GM18517 (cell line): Measurements from ENCODE around the gene PKNOX2.
A peak's percentile ranks its signal among the peaks of the same experiment; 100 is the strongest.

Source experiments
- ATAC-seq: cut with Tn5 transposase; IDR thresholded peaks from one replicate; pipeline ENCODE4 v1.9.1; 2021; ENCODE audit warnings: mild to moderate bottlenecking, moderate library complexity; ENCODE audit not compliant: unreplicated experiment

Gene PKNOX2

GRCh38 chr11:125398475-125398874, 233.9 kb downstream of the PKNOX2 start:
- no peak for ATAC-seq

- no peak for ATAC-seq
Measured at GRCh38 chr11:125398994-125399640, 234.6 kb downstream of the PKNOX2 start.

GRCh38 chr11:125399945-125400344, 235.4 kb downstream of the PKNOX2 start:
- ATAC-seq = no peak

GRCh38 chr11:125401235-125401634, 236.7 kb downstream of the PKNOX2 start:
- no peak for ATAC-seq

- ATAC-seq = no peak
Measured at GRCh38 chr11:125401746-125402145, 237.2 kb downstream of the PKNOX2 start.

- no peak for ATAC-seq
Measured at GRCh38 chr11:125402435-125402834, 237.9 kb downstream of the PKNOX2 start.

GRCh38 chr11:125404157-125404810, 239.7 kb downstream of the PKNOX2 start:
- no peak for ATAC-seq

GRCh38 chr11:125404811-125405790, 240.6 kb downstream of the PKNOX2 start:
- peak; percentile 55 for ATAC-seq

- ATAC-seq = no peak
Measured at GRCh38 chr11:125407046-125407445, 242.5 kb downstream of the PKNOX2 start.

GRCh38 chr11:125408311-125408711, 243.8 kb downstream of the PKNOX2 start:
- no peak for ATAC-seq

- ATAC-seq = no peak
Measured at GRCh38 chr11:125410091-125410490, 245.5 kb downstream of the PKNOX2 start.

- no peak for ATAC-seq
Measured at GRCh38 chr11:125412177-125412496, 247.6 kb downstream of the PKNOX2 start.

GRCh38 chr11:125412509-125412908, 248.0 kb downstream of the PKNOX2 start:
- no peak for ATAC-seq

- ATAC-seq = no peak
Measured at GRCh38 chr11:125413226-125413625, 248.7 kb downstream of the PKNOX2 start.

GRCh38 chr11:125414121-125414520, 249.6 kb downstream of the PKNOX2 start:
- no peak for ATAC-seq

- ATAC-seq = no peak
Measured at GRCh38 chr11:125416981-125417935, 252.7 kb downstream of the PKNOX2 start.

- no peak for ATAC-seq
Measured at GRCh38 chr11:125418396-125418795, 253.8 kb downstream of the PKNOX2 start.

- no peak for ATAC-seq
Measured at GRCh38 chr11:125422681-125423080, 258.1 kb downstream of the PKNOX2 start.

- no peak for ATAC-seq
Measured at GRCh38 chr11:125423247-125423849, 258.8 kb downstream of the PKNOX2 start.

GRCh38 chr11:125425601-125426000, 261.1 kb downstream of the PKNOX2 start:
- ATAC-seq = no peak
